WI38 (cell line): ENCODE results near the gene RECK.

Source experiments
- H3K4me3 ChIP-seq: 2 replicates; pipeline ENCODE4 v1.5.1; 2011; ENCODE audit warnings: low read depth, mild to moderate bottlenecking, control low read depth, low read length
- TF ChIP-seq, protein P1 (sequence below): IDR thresholded peaks from 2 replicates; pipeline ENCODE4 v1.5.1; 2012; ENCODE audit warnings: low read depth, mild to moderate bottlenecking, control low read depth, low read length

RECK gene

DNA sequence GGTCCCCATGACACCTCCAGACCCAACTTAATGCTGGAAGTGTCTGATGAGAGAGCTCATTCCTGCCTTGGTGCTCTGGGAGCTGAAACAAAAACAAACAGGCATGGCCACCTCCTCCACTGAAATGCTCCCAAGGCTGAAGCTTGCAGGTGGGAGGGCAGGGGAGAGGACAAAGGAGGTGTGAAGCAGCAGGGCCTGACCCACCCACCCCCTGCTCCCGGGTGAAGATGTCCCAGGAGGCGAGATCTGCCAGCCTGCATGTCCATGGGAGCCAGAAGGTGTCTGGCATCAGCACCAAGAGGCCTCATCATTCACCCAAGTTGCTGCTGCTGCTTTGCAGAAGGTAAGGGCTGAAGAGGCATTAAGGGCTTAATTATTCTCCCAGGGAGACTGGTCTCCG, 128.3 kb downstream of the RECK start:
- no peak overlapping the region for H3K4me3 ChIP-seq
- TF ChIP-seq, protein P1, sequence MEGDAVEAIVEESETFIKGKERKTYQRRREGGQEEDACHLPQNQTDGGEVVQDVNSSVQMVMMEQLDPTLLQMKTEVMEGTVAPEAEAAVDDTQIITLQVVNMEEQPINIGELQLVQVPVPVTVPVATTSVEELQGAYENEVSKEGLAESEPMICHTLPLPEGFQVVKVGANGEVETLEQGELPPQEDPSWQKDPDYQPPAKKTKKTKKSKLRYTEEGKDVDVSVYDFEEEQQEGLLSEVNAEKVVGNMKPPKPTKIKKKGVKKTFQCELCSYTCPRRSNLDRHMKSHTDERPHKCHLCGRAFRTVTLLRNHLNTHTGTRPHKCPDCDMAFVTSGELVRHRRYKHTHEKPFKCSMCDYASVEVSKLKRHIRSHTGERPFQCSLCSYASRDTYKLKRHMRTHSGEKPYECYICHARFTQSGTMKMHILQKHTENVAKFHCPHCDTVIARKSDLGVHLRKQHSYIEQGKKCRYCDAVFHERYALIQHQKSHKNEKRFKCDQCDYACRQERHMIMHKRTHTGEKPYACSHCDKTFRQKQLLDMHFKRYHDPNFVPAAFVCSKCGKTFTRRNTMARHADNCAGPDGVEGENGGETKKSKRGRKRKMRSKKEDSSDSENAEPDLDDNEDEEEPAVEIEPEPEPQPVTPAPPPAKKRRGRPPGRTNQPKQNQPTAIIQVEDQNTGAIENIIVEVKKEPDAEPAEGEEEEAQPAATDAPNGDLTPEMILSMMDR: no peak

DNA sequence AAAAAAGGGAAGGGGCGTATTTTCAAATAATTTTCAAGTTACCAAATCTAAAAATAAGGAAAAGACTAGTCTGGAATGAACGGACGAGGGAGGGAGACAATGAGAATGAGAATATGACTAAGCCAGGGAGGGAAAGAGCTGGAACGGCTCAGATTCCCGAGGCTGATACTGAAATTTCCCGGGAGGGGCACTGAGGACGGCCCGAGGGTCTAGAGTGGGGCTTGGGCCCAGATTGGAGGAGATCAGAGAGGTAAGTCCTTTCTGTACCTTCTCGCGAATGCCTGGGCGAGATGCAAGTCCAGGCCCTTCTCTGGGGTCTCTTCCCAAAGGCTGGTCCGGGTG, 129.1 kb downstream of the RECK start:
- no peak overlapping the region for H3K4me3 ChIP-seq
- TF ChIP-seq, protein P1: no peak

- peak overlapping the region; percentile 36 for H3K4me3 ChIP-seq
- TF ChIP-seq, protein P1: peak; percentile 79
Observed at GRCh38 chr9:36166168-36166927, 129.6 kb downstream of the RECK start.

GRCh38 chr9:36169166-36169565, 132.5 kb downstream of the RECK start, which contains the start of gene CCIN:
Gene CCIN, plus strand, starts transcription at chr9:36169388. Its CDS starts 115 bp downstream, at chr9:36169503.
- H3K4me3 ChIP-seq: no peak within 1 kb of the TSS
- TF ChIP-seq, protein P1: no peak

GRCh38 chr9:36169708-36170107, 133.0 kb downstream of the RECK start:
- no peak overlapping the region for H3K4me3 ChIP-seq
- TF ChIP-seq, protein P1: no peak

GRCh38 chr9:36170531-36170930, 133.8 kb downstream of the RECK start:
- no peak overlapping the region for H3K4me3 ChIP-seq
- TF ChIP-seq, protein P1: no peak

GRCh38 chr9:36173861-36174260, 137.1 kb downstream of the RECK start:
- H3K4me3 ChIP-seq: no peak overlapping the region
- TF ChIP-seq, protein P1: no peak
